ENCODE measurements around the gene FCRL5.

DNA sequence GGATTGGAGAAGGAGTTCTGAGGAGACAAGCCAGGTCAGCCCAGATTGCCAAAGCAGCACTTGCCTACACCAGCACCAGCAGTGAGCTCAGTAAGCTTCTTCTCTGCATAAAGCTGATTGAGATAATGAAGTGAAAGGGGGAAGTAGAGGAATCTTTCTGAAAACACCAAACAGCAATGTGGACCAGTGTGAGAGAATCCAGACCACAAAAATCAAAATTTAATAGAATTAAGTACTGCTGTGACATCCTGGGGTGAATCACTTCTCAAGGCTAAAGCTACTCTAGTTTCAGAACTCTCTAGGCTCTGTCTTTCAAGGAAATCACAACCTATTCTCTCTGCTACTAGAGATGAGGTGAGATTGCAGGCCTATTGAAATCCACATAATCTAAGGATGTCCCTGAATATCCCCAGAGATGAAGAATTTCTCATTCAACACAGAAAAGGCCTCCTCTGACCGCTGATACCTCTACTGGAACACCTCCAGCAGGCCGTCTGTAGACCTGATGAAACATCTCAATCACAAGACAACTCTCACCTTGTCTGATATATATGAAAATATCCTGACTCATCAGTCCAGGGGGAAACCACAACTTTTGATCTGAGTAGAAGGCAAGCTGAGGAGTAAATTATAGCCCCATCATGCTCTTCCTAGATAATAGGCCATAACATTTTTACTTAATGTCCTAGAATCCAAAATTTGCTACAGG lies 45.8 kb upstream of the FCRL5 start, which contains the start of gene FCRL4:
- TF ChIP-seq, protein P1, sequence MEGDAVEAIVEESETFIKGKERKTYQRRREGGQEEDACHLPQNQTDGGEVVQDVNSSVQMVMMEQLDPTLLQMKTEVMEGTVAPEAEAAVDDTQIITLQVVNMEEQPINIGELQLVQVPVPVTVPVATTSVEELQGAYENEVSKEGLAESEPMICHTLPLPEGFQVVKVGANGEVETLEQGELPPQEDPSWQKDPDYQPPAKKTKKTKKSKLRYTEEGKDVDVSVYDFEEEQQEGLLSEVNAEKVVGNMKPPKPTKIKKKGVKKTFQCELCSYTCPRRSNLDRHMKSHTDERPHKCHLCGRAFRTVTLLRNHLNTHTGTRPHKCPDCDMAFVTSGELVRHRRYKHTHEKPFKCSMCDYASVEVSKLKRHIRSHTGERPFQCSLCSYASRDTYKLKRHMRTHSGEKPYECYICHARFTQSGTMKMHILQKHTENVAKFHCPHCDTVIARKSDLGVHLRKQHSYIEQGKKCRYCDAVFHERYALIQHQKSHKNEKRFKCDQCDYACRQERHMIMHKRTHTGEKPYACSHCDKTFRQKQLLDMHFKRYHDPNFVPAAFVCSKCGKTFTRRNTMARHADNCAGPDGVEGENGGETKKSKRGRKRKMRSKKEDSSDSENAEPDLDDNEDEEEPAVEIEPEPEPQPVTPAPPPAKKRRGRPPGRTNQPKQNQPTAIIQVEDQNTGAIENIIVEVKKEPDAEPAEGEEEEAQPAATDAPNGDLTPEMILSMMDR (conservative IDR thresholded peaks at IDR 0.05) = no peak
- no peak for TF ChIP-seq EZH2 (IDR thresholded peaks at IDR 0.05; ENCODE audit: low read depth)
